Heart right ventricle (tissue), 16 donors: ENCODE data around the gene HUS1B. TPM values are rescaled to one million over a fixed set of nuclear protein-coding genes. Genes with fewer than 3 reads are reported as not detected.

ENCODE experiments used
- ATAC-seq, 8 donors: fragments of 200-7000 bp; cut with Tn5 transposase; one replicate each; pipeline ENCODE4 v1.9.1; 2020; ENCODE audit warnings: mild to moderate bottlenecking in 8 of 8, moderate library complexity in 8 of 8, moderate number of reproducible peaks in 1 of 8
- DNase-seq, 2 donors: peaks; one replicate each; pipeline ENCODE4 v3.0.0-alpha.2; 2020
- H3K27ac ChIP-seq, 10 donors: fragments of 200-600 bp; sonication (generic) in 2 of 10; one replicate each; pipeline versions ENCODE4 v1.5.0 to v1.8.0; 2020 to 2022; ENCODE audit warnings: mild to moderate bottlenecking in 3 of 10
- H3K27me3 ChIP-seq, 7 donors: fragments of 200-600 bp; one replicate each; pipeline ENCODE4 v1.8.0; 2021 to 2022; ENCODE audit warnings: mild to moderate bottlenecking in 2 of 7
- H3K36me3 ChIP-seq, 9 donors: fragments of 200-600 bp; sonication (generic) in 1 of 9; one replicate each; pipeline versions ENCODE4 v1.5.0 to v1.8.0; 2020 to 2022; ENCODE audit warnings: mild to moderate bottlenecking in 2 of 9
- H3K4me1 ChIP-seq, 9 donors: fragments of 200-600 bp; sonication (generic) in 1 of 9; one replicate each; pipeline versions ENCODE4 v1.5.0 to v1.8.0; 2020 to 2022; ENCODE audit warnings: mild to moderate bottlenecking in 4 of 9
- H3K4me3 ChIP-seq, 10 donors: fragments of 200-600 bp; sonication (generic) in 2 of 10; one replicate each; pipeline versions ENCODE4 v1.5.0 to v1.8.0; 2020 to 2022; ENCODE audit warnings: mild to moderate bottlenecking in 7 of 10, moderate library complexity in 2 of 10
- H3K9me3 ChIP-seq, 11 donors: fragments of 200-600 bp in 10 of 11; sonication (generic) in 2 of 11; one replicate each; pipeline versions ENCODE4 v1.5.0 to v1.8.0; 2013 to 2022; ENCODE audit warnings: mild to moderate bottlenecking in 2 of 11, control low read depth in 1 of 11, moderate library complexity in 1 of 11
- CTCF ChIP-seq, 9 donors: fragments of 200-600 bp; sonication (generic) in 2 of 9; IDR thresholded peaks; one replicate each; pipeline versions ENCODE4 v1.5.0 to v1.8.0; 2021 to 2022; ENCODE audit warnings: antibody characterized with exemption in 9 of 9, mild to moderate bottlenecking in 5 of 9, moderate library complexity in 1 of 9
- WGBS, 2 donors: extraction: QIAGEN DNeasy Blood & Tissue Kit; methylation state at CpG; one replicate each; pipeline ENCODE4 v1.1.7; 2013; ENCODE audit warnings: inconsistent platforms in 1 of 2; 5-methylcytosine and 5-hydroxymethylcytosine counted together
- intact Hi-C, 10 donors: fragments of 100-400 bp; cut with DNase I; formaldehyde crosslinking; loops; one replicate each; pipeline versions ENCODE4 v1.11.1 to v1.14.2; 2022
- polyA plus RNA-seq, 2 donors: library from polyadenylated mRNA; stranded (reverse); fragments of 200-250 nt; gene quantifications; one replicate each; pipeline ENCODE4 v1.2.3, GENCODE V29; 2013
- total RNA-seq, 10 donors: library from RNA; stranded (reverse); fragmentation: NEBNext Ultra II Directional in 3 of 10; extraction: Animal tissue kit (Norgen Biotek cat#: 25700) in 3 of 10; gene quantifications; one replicate each; pipeline versions ENCODE4 v1.2.1 to v1.2.4, GENCODE V29; 2021 to 2023
- donor health status: Arrhythmogenic right ventricular cardiomyopathy.
- donor health status: ischemic (EF 13 %, LVEDD 7.1; RV severe dilation, severe dysfunction).
- donor health status: healthy with polysubstance abuse.
- donor health status: DM: no; HTN: yes; CAD: no.
- donor health status: DM: no; HTN: no; CAD: no.
- donor health status: ischemic (EF 25% LVEDD 6.9; RV normal size, moderate dysfunction).
- donor health status: ischemic (EF 25% LVEDD 5.7; RV mildly dilated, moderate dysfunction).
- donor health status: healthy.
- donor health status: DM: yes; HTN: yes; CAD: no.
- donor health status: Ischemic cardiomyopathy.
- donor health status: ischemic (EF 35%, LVEDD 5.7; RV mildly dilated, moderate dysfunction).
- donor health status: nonischemic (EF 11% LVEDD 7.7; RV severe dilation, severe dysfunction).
- donor health status: DM: yes; HTN: yes; CAD: no.
- donor health status: PGD.
- donor health status: ischemic (EF 29% LVEDD 5.4; RV normal size, mild dysfunction).
- donor health status: nonischemic (EF 23%, LVEDD 6.1; RV moderate dilation, normal function).

HUS1B gene
- total and polyA plus RNA-seq, 12 donors, result 0.13 to 0.57 (median 0.33) TPM; not detected in 5

GRCh38 chr6:650098-650497, 6.8 kb downstream of the HUS1B start:
- ATAC-seq, result no peak
- Histone ChIP-seq H3K4me3 (no peak overlapping the region), H3K4me1 (peaks cover 0 to 5% (median 0%) of the 10 kb centered on the region in 9 donors), H3K27ac (no peak overlapping the region), H3K27me3 (no peaks in the 10 kb centered on the region), H3K36me3 (no peaks in the 10 kb centered on the region), H3K9me3 (peaks cover 0 to 17% (median 0%) of the 10 kb centered on the region in 11 donors)
- WGBS, 2 donors, result 47 to 53% methylated on average over 4 of the region's 4 CpGs
- DNase-seq, result no peak
- TF ChIP-seq CTCF (IDR thresholded peaks at IDR 0.05), result no peak
- intact Hi-C loops, result no loop called here

GRCh38 chr6:642805-643204, 14.1 kb downstream of the HUS1B start:
- Histone ChIP-seq H3K36me3 (no peaks in the 10 kb centered on the region), H3K27me3 (no peaks in the 10 kb centered on the region), H3K27ac (no peak overlapping the region), H3K4me1 (peaks cover 0 to 5% (median 0%) of the 10 kb centered on the region in 9 donors), H3K4me3 (no peak overlapping the region), H3K9me3 (peaks cover 0 to 5% (median 0%) of the 10 kb centered on the region in 11 donors)
- intact Hi-C loops, result no loop called here
- DNase-seq, result no peak
- TF ChIP-seq CTCF (IDR thresholded peaks at IDR 0.05), result no peak
- ATAC-seq, result no peak

- intact Hi-C loops, result no loop called here
- no peak overlapping the region for H3K4me3 ChIP-seq
- H3K36me3 ChIP-seq, result peaks cover 0 to 14% (median 8%) of the 10 kb centered on the region in 9 donors
- no peak for ATAC-seq
- H3K4me1 ChIP-seq, result peaks cover 0 to 5% (median 0%) of the 10 kb centered on the region in 9 donors
- H3K27ac ChIP-seq, result no peak overlapping the region
- H3K9me3 ChIP-seq, result peaks cover 0 to 5% (median 0%) of the 10 kb centered on the region in 11 donors
- H3K27me3 ChIP-seq, result no peaks in the 10 kb centered on the region
- TF ChIP-seq CTCF (IDR thresholded peaks at IDR 0.05), result no peak
- WGBS, 2 donors, result 97 to 98% methylated on average over 8 of the region's 8 CpGs
- no peak for DNase-seq
These were observed 15.5 kb downstream of the HUS1B start for GRCh38 chr6:641225-641985.

- no peaks in the 10 kb centered on the region for H3K4me1 ChIP-seq
- DNase-seq, result no peak
- no peak for ATAC-seq
- intact Hi-C loops, result no loop called here
- 75% methylated on average over 5 of the region's 5 CpGs for WGBS, 2 donors
- no peak overlapping the region for H3K4me3 ChIP-seq
- no peaks in the 10 kb centered on the region for H3K9me3 ChIP-seq
- no peak overlapping the region for H3K27ac ChIP-seq
- no peaks in the 10 kb centered on the region for H3K27me3 ChIP-seq
- H3K36me3 ChIP-seq, result peaks cover 0 to 45% (median 12%) of the 10 kb centered on the region in 9 donors
- TF ChIP-seq CTCF (IDR thresholded peaks at IDR 0.05), result no peak
These were observed 20.4 kb downstream of the HUS1B start for GRCh38 chr6:636488-636887.
